Renal cortical epithelial cell (primary cell): ENCODE measurements around the gene DPF3. TPM values are rescaled to one million over a fixed set of nuclear protein-coding genes. Genes with fewer than 3 reads are reported as not detected.
A peak's percentile ranks its signal among the peaks of the same experiment; 100 is the strongest.
"Not testable (repeated sequence)": the region's sequence is repeated elsewhere in the genome, so short reads cannot be mapped to it uniquely, and the experiment has no call there.

ENCODE experiments used
- DNase-seq: peaks from one replicate; pipeline ENCODE4 v3.0.0-alpha.2; 2011; ENCODE audit warnings: low read depth
- total RNA-seq: library from RNA; depleted of rRNA; stranded (reverse); fragments of >200 nt; gene quantifications from 2 replicates; pipeline ENCODE4 v1.2.3, GENCODE V29; 2014

Gene DPF3
- total RNA-seq, 1 donor from 2014 or later, result 3.0 TPM

GRCh38 chr14:72774894-72775620 lies 118.8 kb downstream of the DPF3 start:
- no peak for DNase-seq

GRCh38 chr14:72774141-72774540 lies 119.8 kb downstream of the DPF3 start:
- no peak for DNase-seq

GRCh38 chr14:72771561-72771960 lies 122.3 kb downstream of the DPF3 start:
- DNase-seq, result no peak

GRCh38 chr14:72766296-72766695 lies 127.6 kb downstream of the DPF3 start:
- DNase-seq, result no peak

GRCh38 chr14:72763892-72764291 lies 130.0 kb downstream of the DPF3 start:
- no peak for DNase-seq

DNA sequence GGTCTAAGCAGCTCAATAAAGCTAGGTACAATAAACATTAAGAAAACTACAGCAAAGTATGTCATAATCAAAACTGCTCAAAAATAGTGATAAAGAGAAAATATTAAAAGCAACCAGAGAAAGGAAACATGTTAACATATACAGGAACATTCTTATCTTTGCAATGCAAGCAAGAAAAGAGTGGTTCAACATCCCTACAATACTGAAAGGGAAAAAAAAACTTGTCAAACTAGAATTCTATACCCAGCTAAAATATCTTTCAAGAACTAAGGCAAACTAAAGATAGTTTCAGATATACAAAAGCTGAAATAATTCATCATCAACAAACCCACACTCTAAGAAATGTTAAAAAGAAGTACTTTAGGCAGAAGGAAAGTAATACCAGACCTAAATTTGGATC lies 134.2 kb downstream of the DPF3 start:
- no peak for DNase-seq

DNA sequence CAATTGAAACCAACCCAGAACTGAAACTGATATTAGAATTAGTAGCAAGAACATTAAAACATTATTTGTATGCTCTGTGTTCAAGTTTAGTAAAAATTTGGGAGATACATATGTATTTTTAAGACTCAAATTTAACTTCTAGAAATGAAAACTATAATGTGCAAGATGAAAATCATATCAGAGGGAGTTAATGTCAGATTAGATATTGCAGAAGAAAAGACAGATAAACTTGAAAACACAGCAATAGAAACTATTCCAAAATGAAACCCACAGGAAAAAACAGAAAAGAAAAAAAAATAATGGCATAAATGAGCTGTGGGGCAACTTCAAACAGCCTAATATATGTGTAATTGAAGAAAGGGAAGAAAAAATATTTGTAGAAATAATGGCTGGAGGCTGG lies 134.9 kb downstream of the DPF3 start:
- no peak for DNase-seq

- DNase-seq, result no peak
Measured at GRCh38 chr14:72758420-72758819, 135.5 kb downstream of the DPF3 start.

DNA sequence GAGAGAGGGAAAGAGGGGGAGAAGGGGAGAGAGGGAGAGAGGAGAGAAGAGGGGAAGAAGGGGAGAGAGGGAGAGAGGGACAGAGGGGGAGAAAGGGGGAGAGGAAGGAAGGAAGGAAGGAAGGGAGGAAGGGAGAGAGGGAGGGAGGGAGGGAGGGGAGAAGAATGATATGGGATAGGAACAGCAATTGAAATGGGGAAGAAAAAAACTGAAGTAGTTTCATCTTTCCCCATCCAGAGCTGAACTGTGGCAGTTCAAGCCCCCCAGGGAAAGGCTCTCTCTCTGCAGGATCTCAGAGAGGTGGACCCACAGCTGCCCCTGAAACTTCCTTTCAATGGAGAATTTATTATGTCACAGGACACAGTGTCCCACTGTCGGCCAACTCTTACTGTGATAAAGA lies 136.9 kb downstream of the DPF3 start:
- DNase-seq, result no peak

DNA sequence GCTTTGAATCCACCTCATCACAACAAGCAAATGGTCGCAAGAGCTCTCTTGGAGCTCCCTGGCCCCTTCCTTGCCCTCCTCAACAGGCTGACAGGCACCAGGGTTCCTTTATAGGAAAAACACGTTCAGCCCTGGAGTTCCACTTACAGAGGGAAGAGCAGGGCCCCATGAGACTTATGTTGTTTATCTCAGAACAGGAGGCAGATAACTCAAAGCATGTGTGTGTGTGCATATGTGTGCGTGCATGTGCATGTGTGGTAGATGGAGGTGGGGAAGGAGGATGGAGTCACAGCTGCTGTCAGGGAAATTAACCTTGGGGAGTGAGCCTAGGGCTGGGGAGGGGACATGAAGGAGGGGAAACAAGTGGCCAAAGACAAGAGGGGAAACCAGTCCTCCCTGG lies 138.1 kb downstream of the DPF3 start:
- DNase-seq, result no peak

GRCh38 chr14:72754949-72755348 lies 139.0 kb downstream of the DPF3 start:
- DNase-seq, result no peak

DNA sequence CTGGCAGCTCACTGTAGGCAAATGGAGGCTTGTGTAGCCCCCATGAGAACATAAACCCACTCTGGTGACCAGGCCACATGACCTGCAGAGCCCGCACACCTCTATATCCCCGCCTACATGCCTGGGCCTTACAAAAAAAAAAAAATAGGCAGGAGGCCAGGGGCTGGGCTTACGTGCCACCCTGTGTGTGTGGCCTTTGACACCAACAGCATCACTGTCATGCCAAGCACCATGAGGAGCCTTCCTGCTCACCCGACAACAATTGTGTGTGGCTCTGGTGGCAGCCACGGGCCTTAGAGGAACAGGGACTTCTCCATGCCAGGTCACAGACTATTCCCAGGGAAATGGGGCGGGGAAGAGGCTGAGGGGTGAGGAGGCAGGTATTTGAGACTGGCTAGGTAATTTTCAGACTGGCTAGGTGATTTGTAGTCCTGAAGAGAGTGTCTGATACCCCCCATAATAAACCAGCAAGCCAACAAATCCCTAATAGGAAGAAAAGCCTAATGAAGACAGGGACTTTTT lies 140.0 kb downstream of the DPF3 start:
- DNase-seq, result no peak

DNA sequence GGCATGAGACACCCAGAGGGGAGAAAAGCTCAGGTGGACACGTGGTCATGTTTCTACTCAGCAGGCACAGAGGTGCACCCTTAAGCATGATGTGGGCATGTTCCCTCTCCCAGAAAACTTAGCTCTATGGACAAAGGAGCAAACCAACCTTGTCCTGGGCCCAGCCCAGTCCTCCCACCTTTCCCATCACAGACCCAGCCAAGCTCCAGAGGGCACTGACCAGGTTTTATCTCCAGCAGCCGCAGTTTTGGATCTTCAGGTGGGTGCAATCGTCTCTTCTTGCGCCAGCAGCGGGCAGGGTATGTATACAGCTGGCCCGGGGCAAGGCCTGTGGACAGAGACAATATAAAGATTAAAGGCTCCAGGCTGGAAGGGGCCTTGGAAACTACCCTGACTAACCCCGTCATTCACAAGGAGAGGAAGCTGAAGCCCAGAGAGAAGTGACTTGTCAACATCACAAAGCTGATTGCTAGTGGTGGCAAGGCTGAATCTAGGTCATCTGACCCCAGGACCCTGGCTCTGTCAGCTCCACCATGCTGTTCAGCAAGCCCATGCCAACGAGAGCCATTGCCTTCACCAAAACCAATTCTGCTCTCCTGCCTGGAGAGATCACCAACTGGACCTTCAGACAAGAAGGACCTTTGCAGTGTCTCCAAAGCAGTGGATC lies 140.7 kb downstream of the DPF3 start:
- no peak for DNase-seq

DNA sequence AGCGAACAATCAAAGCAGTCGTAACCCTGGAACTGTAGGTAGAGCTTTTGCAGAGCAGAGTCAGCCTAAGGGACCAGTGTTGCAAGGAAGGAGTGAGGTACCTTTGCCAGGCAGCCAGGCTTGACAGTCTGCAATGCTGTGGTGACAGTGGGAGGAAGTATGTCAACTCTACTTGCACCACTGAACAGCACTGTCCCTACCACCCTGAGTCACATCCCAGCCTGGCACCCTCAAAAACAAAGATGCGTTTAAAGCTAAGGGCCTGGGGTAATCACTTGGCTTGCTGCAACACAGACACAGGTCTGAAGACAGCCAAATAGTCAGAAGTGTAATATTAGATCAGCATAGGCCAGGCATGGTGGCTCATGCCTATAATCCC lies 141.9 kb downstream of the DPF3 start:
- DNase-seq, result peak; percentile 16

- no peak for DNase-seq
Measured at GRCh38 chr14:72751276-72752033, 142.4 kb downstream of the DPF3 start.

- DNase-seq, result not testable (repeated sequence)
Measured at GRCh38 chr14:72748921-72749320, 145.0 kb downstream of the DPF3 start.

GRCh38 chr14:72747652-72748051 lies 146.2 kb downstream of the DPF3 start:
- no peak for DNase-seq

DNA sequence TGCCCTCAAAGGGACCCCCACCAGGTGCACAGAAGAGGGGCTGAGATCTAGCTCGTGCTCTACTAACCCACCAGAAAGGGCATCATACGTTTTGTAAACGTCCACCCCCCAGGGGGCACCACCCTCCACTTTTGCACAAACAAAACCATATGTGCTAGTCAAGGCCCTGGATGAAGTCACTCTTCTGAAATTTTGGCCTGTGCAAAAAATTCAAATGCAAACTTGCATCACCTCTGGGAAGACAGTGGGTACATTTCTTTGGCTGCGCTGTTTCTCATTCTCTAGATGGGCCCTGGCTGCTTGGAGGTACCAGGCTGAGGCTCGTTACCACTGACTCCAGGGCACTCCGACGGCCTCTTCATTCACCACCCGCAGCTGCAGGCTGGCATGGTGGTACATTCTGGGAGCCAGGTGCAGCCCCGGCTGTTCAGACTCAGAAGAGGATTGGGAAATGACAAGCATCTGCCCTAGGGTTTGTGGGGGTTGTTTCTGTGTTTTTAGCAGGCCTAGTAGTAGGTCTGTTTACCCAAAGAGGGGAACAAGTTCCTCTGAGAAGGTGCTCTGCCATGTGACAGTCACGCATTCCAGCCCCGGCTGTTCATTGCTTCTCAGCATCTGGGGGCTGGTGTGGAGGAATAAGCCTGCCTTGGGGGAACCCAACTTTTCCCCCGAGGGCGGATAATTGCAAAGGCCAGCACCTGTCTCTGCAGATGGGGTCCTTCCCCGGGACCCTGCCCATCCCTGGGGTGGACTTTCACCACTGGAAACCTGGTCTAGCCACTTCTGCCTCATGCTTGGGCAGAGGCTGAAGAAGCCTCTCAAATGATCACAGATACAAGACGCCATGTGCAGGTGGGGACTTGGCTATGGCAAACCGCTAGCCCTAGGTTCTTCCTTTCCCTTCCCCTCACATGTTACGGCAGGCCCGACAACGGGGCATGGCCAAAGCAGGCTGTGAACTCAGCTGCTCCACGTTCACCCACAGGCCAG lies 147.6 kb downstream of the DPF3 start:
- no peak for DNase-seq

- DNase-seq, result peak; percentile 31
Measured at GRCh38 chr14:72745546-72745945, 148.4 kb downstream of the DPF3 start.

GRCh38 chr14:72744416-72745120 lies 149.3 kb downstream of the DPF3 start:
- no peak for DNase-seq

GRCh38 chr14:72743626-72744025 lies 150.3 kb downstream of the DPF3 start:
- DNase-seq, result no peak
